ENCODE data around the gene ABCC11.

DNA sequence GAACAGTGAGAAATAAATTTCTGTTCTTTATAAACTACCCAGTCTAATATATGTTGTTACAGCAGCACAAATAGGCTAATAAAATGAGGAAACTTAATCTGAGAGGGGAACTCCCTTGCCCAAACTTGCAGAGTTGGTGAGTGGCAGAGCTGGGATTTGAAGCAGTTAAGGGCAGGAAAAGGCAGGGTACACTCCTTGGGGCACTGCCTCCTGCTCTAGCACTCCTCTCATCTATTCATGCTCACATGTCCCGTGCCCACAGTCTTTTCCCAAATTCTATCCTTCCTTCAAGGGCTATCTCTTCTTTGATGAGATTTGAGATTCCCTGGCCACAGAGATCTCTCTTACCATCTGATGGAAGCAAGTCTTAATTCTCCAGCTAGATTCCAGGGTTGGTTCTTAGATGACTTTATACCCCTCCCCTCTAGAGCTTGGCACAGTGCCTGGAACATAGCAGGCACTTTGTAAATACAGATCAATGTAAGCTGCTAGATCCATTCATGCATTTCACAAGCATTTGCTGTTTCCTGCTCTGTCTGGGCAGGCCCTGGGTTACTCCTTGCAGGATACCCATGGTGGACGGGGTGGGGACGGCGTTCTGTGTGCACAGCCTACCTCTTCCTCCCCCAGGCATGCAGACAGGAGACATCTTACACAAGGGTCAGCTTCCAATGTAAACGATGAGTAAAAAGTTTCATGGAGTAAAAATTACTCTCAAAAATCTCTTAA lies 52.3 kb downstream of the ABCC11 start:
- TF ChIP-seq, protein P1, sequence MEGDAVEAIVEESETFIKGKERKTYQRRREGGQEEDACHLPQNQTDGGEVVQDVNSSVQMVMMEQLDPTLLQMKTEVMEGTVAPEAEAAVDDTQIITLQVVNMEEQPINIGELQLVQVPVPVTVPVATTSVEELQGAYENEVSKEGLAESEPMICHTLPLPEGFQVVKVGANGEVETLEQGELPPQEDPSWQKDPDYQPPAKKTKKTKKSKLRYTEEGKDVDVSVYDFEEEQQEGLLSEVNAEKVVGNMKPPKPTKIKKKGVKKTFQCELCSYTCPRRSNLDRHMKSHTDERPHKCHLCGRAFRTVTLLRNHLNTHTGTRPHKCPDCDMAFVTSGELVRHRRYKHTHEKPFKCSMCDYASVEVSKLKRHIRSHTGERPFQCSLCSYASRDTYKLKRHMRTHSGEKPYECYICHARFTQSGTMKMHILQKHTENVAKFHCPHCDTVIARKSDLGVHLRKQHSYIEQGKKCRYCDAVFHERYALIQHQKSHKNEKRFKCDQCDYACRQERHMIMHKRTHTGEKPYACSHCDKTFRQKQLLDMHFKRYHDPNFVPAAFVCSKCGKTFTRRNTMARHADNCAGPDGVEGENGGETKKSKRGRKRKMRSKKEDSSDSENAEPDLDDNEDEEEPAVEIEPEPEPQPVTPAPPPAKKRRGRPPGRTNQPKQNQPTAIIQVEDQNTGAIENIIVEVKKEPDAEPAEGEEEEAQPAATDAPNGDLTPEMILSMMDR (IDR thresholded peaks at IDR 0.05 in 8 of 11, conservative IDR thresholded peaks at IDR 0.05 in 3 of 11) = no peak
- no peak for TF ChIP-seq POLR2A (IDR thresholded peaks at IDR 0.05)

Data from spleen (tissue), 7 donors.